ENCODE data around the gene TIMP2.

The TIMP2 gene

DNA sequence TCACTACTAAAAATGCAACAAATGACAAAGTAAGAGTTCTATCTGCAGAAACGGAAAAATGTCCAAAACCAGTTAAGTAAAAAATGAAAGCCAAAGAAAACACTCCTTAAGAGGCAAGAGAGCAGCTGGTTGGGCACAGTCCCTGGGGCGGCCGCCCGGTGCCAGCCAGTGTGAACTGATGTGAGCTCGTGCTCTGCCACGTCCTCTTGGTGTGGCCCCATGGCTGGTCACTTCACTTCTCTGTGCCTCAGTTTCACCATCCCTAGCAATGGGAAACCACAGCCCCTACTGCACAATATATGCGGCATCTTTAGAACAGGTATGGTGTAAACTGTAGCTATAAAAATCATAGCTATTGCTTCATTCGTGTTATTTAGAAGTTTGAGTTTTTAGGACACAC lies 105.8 kb downstream of the TIMP2 start:
- Histone ChIP-seq H3K9ac (ENCODE audit: low read depth, low read length) (no peak overlapping the region), H3K4me1 (ENCODE audit: control insufficient read depth, insufficient read depth, low read length) (no peaks in the 10 kb centered on the region), H3K4me3 (ENCODE audit: low read depth, low read length) (no peak overlapping the region), H3K9me3 (ENCODE audit: control insufficient read depth, insufficient read depth, low read length) (no peaks in the 10 kb centered on the region), H3K27me3 (ENCODE audit: control insufficient read depth, insufficient read depth, low read length) (no peaks in the 10 kb centered on the region), H3K36me3 (ENCODE audit: control insufficient read depth, insufficient read depth, low read length) (peaks cover 98% of the 10 kb centered on the region), H3K27ac (ENCODE audit: low read depth, low read length) (no peak overlapping the region)

- Histone ChIP-seq H3K27ac (ENCODE audit: low read depth, low read length) (no peak overlapping the region), H3K9ac (ENCODE audit: low read depth, low read length) (no peak overlapping the region), H3K9me3 (ENCODE audit: control insufficient read depth, insufficient read depth, low read length) (no peaks in the 10 kb centered on the region), H3K36me3 (ENCODE audit: control insufficient read depth, insufficient read depth, low read length) (peaks cover 98% of the 10 kb centered on the region), H3K27me3 (ENCODE audit: control insufficient read depth, insufficient read depth, low read length) (no peaks in the 10 kb centered on the region), H3K4me3 (ENCODE audit: low read depth, low read length) (no peak overlapping the region), H3K4me1 (ENCODE audit: control insufficient read depth, insufficient read depth, low read length) (no peaks in the 10 kb centered on the region)
Measured at GRCh38 chr17:78818932-78819331, 106.3 kb downstream of the TIMP2 start.

- Histone ChIP-seq H3K27me3 (ENCODE audit: control insufficient read depth, insufficient read depth, low read length) (no peaks in the 10 kb centered on the region), H3K4me3 (ENCODE audit: low read depth, low read length) (no peak overlapping the region), H3K36me3 (ENCODE audit: control insufficient read depth, insufficient read depth, low read length) (peaks cover 98% of the 10 kb centered on the region), H3K4me1 (ENCODE audit: control insufficient read depth, insufficient read depth, low read length) (no peaks in the 10 kb centered on the region), H3K27ac (ENCODE audit: low read depth, low read length) (no peak overlapping the region), H3K9ac (ENCODE audit: low read depth, low read length) (no peak overlapping the region), H3K9me3 (ENCODE audit: control insufficient read depth, insufficient read depth, low read length) (no peaks in the 10 kb centered on the region)
Measured at GRCh38 chr17:78818152-78818846, 106.9 kb downstream of the TIMP2 start.

- H3K36me3 ChIP-seq (ENCODE audit: control insufficient read depth, insufficient read depth, low read length), result peaks cover 97% of the 10 kb centered on the region
- no peak overlapping the region for H3K9ac ChIP-seq (ENCODE audit: low read depth, low read length)
- H3K27me3 ChIP-seq (ENCODE audit: control insufficient read depth, insufficient read depth, low read length), result no peaks in the 10 kb centered on the region
- H3K9me3 ChIP-seq (ENCODE audit: control insufficient read depth, insufficient read depth, low read length), result no peaks in the 10 kb centered on the region
- no peak overlapping the region for H3K27ac ChIP-seq (ENCODE audit: low read depth, low read length)
- H3K4me1 ChIP-seq (ENCODE audit: control insufficient read depth, insufficient read depth, low read length), result no peaks in the 10 kb centered on the region
- H3K4me3 ChIP-seq (ENCODE audit: low read depth, low read length), result no peak overlapping the region
Measured at GRCh38 chr17:78817123-78817522, 108.1 kb downstream of the TIMP2 start.

DNA sequence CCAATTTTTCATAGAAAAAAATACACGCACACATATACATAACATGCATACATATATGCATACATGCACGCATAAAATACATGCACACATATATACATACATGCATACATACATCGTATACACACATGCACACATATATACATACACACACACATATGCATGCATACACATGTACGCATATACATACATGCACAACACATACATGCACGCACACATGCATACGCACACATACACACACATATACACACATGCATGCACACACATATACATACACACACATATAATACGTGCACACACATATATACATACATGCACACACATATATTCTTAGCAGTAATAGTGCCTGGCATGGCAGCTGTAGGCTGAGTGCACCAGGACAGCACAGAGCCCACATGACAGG lies 109.5 kb downstream of the TIMP2 start:
- no peak overlapping the region for H3K27ac ChIP-seq (ENCODE audit: low read depth, low read length)
- no peaks in the 10 kb centered on the region for H3K9me3 ChIP-seq (ENCODE audit: control insufficient read depth, insufficient read depth, low read length)
- no peaks in the 10 kb centered on the region for H3K4me1 ChIP-seq (ENCODE audit: control insufficient read depth, insufficient read depth, low read length)
- no peaks in the 10 kb centered on the region for H3K27me3 ChIP-seq (ENCODE audit: control insufficient read depth, insufficient read depth, low read length)
- H3K4me3 ChIP-seq (ENCODE audit: low read depth, low read length), result no peak overlapping the region
- no peak overlapping the region for H3K9ac ChIP-seq (ENCODE audit: low read depth, low read length)
- peaks cover 98% of the 10 kb centered on the region for H3K36me3 ChIP-seq (ENCODE audit: control insufficient read depth, insufficient read depth, low read length)

- no peaks in the 10 kb centered on the region for H3K4me1 ChIP-seq (ENCODE audit: control insufficient read depth, insufficient read depth, low read length)
- peaks cover 98% of the 10 kb centered on the region for H3K36me3 ChIP-seq (ENCODE audit: control insufficient read depth, insufficient read depth, low read length)
- H3K4me3 ChIP-seq (ENCODE audit: low read depth, low read length), result no peak overlapping the region
- H3K9me3 ChIP-seq (ENCODE audit: control insufficient read depth, insufficient read depth, low read length), result no peaks in the 10 kb centered on the region
- H3K9ac ChIP-seq (ENCODE audit: low read depth, low read length), result no peak overlapping the region
- H3K27me3 ChIP-seq (ENCODE audit: control insufficient read depth, insufficient read depth, low read length), result no peaks in the 10 kb centered on the region
- no peak overlapping the region for H3K27ac ChIP-seq (ENCODE audit: low read depth, low read length)
Measured at GRCh38 chr17:78812855-78813254, 112.3 kb downstream of the TIMP2 start.

- no peaks in the 10 kb centered on the region for H3K4me1 ChIP-seq (ENCODE audit: control insufficient read depth, insufficient read depth, low read length)
- H3K9me3 ChIP-seq (ENCODE audit: control insufficient read depth, insufficient read depth, low read length), result no peaks in the 10 kb centered on the region
- H3K27ac ChIP-seq (ENCODE audit: low read depth, low read length), result no peak overlapping the region
- no peaks in the 10 kb centered on the region for H3K27me3 ChIP-seq (ENCODE audit: control insufficient read depth, insufficient read depth, low read length)
- H3K9ac ChIP-seq (ENCODE audit: low read depth, low read length), result no peak overlapping the region
- H3K4me3 ChIP-seq (ENCODE audit: low read depth, low read length), result no peak overlapping the region
- peaks cover 97% of the 10 kb centered on the region for H3K36me3 ChIP-seq (ENCODE audit: control insufficient read depth, insufficient read depth, low read length)
Measured at GRCh38 chr17:78808163-78808562, 117.0 kb downstream of the TIMP2 start.

- no peaks in the 10 kb centered on the region for H3K27me3 ChIP-seq (ENCODE audit: control insufficient read depth, insufficient read depth, low read length)
- no peaks in the 10 kb centered on the region for H3K9me3 ChIP-seq (ENCODE audit: control insufficient read depth, insufficient read depth, low read length)
- H3K27ac ChIP-seq (ENCODE audit: low read depth, low read length), result no peak overlapping the region
- H3K4me3 ChIP-seq (ENCODE audit: low read depth, low read length), result no peak overlapping the region
- H3K4me1 ChIP-seq (ENCODE audit: control insufficient read depth, insufficient read depth, low read length), result no peaks in the 10 kb centered on the region
- H3K9ac ChIP-seq (ENCODE audit: low read depth, low read length), result no peak overlapping the region
- peaks cover 95% of the 10 kb centered on the region for H3K36me3 ChIP-seq (ENCODE audit: control insufficient read depth, insufficient read depth, low read length)
Measured at GRCh38 chr17:78806451-78806850, 118.7 kb downstream of the TIMP2 start.

DNA sequence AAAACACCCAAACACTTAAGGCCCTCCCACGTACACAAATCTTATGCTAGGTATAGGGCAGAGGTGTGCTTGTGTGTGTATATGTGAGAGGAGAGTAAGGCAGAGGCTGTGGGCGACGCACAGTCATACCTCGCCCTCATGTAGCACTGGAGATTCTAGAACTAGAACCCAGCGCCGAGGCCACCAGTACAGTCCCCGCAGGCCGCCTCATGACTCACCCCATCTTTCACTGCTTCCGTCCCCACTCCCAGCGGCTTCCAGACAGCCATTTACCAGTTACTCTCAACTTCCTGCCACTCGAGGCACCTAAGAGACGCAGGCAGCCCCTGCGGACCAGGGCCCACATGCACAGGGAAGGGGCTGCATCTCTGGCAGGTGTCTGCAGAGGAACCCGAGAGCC lies 119.9 kb downstream of the TIMP2 start:
- H3K36me3 ChIP-seq (ENCODE audit: control insufficient read depth, insufficient read depth, low read length), result peaks cover 94% of the 10 kb centered on the region

GRCh38 chr17:78804777-78805176 lies 120.4 kb downstream of the TIMP2 start:
- no peaks in the 10 kb centered on the region for H3K27me3 ChIP-seq (ENCODE audit: control insufficient read depth, insufficient read depth, low read length)
- no peak overlapping the region for H3K27ac ChIP-seq (ENCODE audit: low read depth, low read length)
- H3K4me3 ChIP-seq (ENCODE audit: low read depth, low read length), result no peak overlapping the region
- no peak overlapping the region for H3K9ac ChIP-seq (ENCODE audit: low read depth, low read length)
- no peaks in the 10 kb centered on the region for H3K9me3 ChIP-seq (ENCODE audit: control insufficient read depth, insufficient read depth, low read length)
- H3K36me3 ChIP-seq (ENCODE audit: control insufficient read depth, insufficient read depth, low read length), result peaks cover 93% of the 10 kb centered on the region
- no peaks in the 10 kb centered on the region for H3K4me1 ChIP-seq (ENCODE audit: control insufficient read depth, insufficient read depth, low read length)

More for the DNA sequence above, 119.9 kb downstream of the TIMP2 start:
- Histone ChIP-seq H3K27me3 (ENCODE audit: control insufficient read depth, insufficient read depth, low read length) (no peaks in the 10 kb centered on the region), H3K4me1 (ENCODE audit: control insufficient read depth, insufficient read depth, low read length) (no peaks in the 10 kb centered on the region), H3K4me3 (ENCODE audit: low read depth, low read length) (no peak overlapping the region), H3K27ac (ENCODE audit: low read depth, low read length) (no peak overlapping the region), H3K9me3 (ENCODE audit: control insufficient read depth, insufficient read depth, low read length) (no peaks in the 10 kb centered on the region), H3K9ac (ENCODE audit: low read depth, low read length) (no peak overlapping the region)

DNA sequence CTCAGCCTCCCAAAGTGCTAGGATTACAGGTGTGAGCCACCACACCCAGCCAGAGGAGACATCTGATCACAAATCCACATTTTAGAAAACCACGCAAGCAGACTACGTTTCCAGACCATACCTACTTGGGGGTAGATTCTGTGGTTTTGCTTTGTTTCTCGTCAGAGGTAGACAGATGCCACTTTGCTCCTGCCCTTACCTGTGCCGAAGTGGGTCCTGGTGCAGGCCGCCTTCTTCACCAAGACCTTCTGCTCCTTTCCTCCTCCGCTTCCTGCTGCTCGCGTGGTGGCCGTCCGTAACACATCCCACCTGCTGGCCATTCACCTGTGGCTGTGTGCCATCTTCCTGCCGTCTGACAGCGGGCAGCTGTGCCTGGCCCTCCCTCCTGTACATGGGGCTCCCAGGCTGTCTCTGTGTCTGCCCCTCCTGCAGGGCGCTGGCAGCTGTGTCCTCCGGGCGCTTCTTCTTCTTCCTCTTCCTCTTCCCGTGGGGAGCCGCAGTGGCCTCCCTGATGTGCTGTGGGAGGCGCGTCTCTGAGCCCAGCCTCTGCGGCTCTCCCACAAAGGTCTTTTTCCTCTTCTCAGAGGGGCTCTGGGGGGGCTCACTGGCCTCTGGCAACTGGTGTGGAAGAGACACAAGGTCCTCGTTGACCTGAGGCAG lies 121.9 kb downstream of the TIMP2 start:
- Histone ChIP-seq H3K9me3 (ENCODE audit: control insufficient read depth, insufficient read depth, low read length) (no peaks in the 10 kb centered on the region), H3K4me1 (ENCODE audit: control insufficient read depth, insufficient read depth, low read length) (no peaks in the 10 kb centered on the region), H3K4me3 (ENCODE audit: low read depth, low read length) (no peak overlapping the region), H3K27ac (ENCODE audit: low read depth, low read length) (no peak overlapping the region), H3K9ac (ENCODE audit: low read depth, low read length) (no peak overlapping the region), H3K27me3 (ENCODE audit: control insufficient read depth, insufficient read depth, low read length) (no peaks in the 10 kb centered on the region), H3K36me3 (ENCODE audit: control insufficient read depth, insufficient read depth, low read length) (peaks cover 93% of the 10 kb centered on the region)

Measured in HUES48 (cell line).